Liver (tissue), 10 donors: ENCODE measurements around the gene DDHD1. TPM values are rescaled to one million over a fixed set of nuclear protein-coding genes. Genes with fewer than 3 reads are reported as not detected.

Experiments used
- DNase-seq: peaks from one replicate; pipeline ENCODE4 v3.0.0-alpha.2; 2017; ENCODE audit warnings: low spot score
- H3K27ac ChIP-seq, 2 donors: one replicate each; pipeline ENCODE4 v1.7.0; 2013; ENCODE audit warnings: inconsistent platforms in 2 of 2, low read length in 2 of 2, control low read depth in 1 of 2, low read depth in 1 of 2, mild to moderate bottlenecking in 1 of 2
- H3K27me3 ChIP-seq, 4 donors: one replicate each; pipeline versions ENCODE4 v1.6.1 to v1.7.0; 2013; ENCODE audit warnings: low read length in 3 of 4, inconsistent platforms in 1 of 4, mild to moderate bottlenecking in 1 of 4, moderate library complexity in 1 of 4; ENCODE audit not compliant: control insufficient read depth in 4 of 4, insufficient read depth in 4 of 4
- H3K36me3 ChIP-seq, 4 donors: one replicate each; pipeline versions ENCODE4 v1.6.1 to v1.7.0; 2013; ENCODE audit warnings: low read length in 3 of 4, mild to moderate bottlenecking in 3 of 4, low read depth in 1 of 4, moderate library complexity in 1 of 4; ENCODE audit not compliant: control insufficient read depth in 4 of 4, insufficient read depth in 3 of 4
- H3K4me1 ChIP-seq, 4 donors: one replicate each; pipeline versions ENCODE4 v1.6.1 to v1.7.0; 2013; ENCODE audit warnings: low read length in 3 of 4, mild to moderate bottlenecking in 3 of 4, moderate library complexity in 1 of 4; ENCODE audit not compliant: control insufficient read depth in 4 of 4, insufficient read depth in 4 of 4
- H3K4me3 ChIP-seq, 3 donors: one replicate each; pipeline versions ENCODE4 v1.6.1 to v1.7.0; 2013; ENCODE audit warnings: low read length in 3 of 3, control low read depth in 1 of 3, low read depth in 1 of 3, mild to moderate bottlenecking in 1 of 3
- H3K9ac ChIP-seq, 2 donors: one replicate each; pipeline ENCODE4 v1.7.0; 2013; ENCODE audit warnings: low read length in 2 of 2, mild to moderate bottlenecking in 2 of 2, moderate library complexity in 2 of 2, control low read depth in 1 of 2, low read depth in 1 of 2
- H3K9me3 ChIP-seq, 4 donors: one replicate each; pipeline versions ENCODE4 v1.6.1 to v1.7.0; 2013; ENCODE audit warnings: low read length in 3 of 4; ENCODE audit not compliant: control insufficient read depth in 4 of 4
- FOXA1 ChIP-seq: IDR thresholded peaks from 2 replicates; pipeline ENCODE4 v1.6.1; 2016; ENCODE audit warnings: antibody characterized with exemption
- FOXA2 ChIP-seq: IDR thresholded peaks from 2 replicates; pipeline ENCODE4 v1.6.1; 2016; ENCODE audit warnings: antibody characterized with exemption
- GABPA ChIP-seq, 2 donors: IDR thresholded peaks in 1 of 2; conservative IDR thresholded peaks in 1 of 2; 2 replicates each; pipeline ENCODE4 v1.6.1; 2016; ENCODE audit warnings: antibody characterized with exemption in 2 of 2, mild to moderate bottlenecking in 1 of 2, moderate library complexity in 1 of 2
- HNF4A ChIP-seq, 2 donors: conservative IDR thresholded peaks; 2 replicates each; pipeline ENCODE4 v1.6.1; 2016; ENCODE audit warnings: antibody characterized with exemption in 2 of 2, mild to moderate bottlenecking in 2 of 2
- NR2F2 ChIP-seq: IDR thresholded peaks from 2 replicates; pipeline ENCODE4 v1.6.1; 2016; ENCODE audit warnings: antibody characterized with exemption
- RAD21 ChIP-seq, 2 donors: IDR thresholded peaks; 2 replicates each; pipeline ENCODE4 v1.6.1; 2016; ENCODE audit warnings: antibody characterized with exemption in 2 of 2, mild to moderate bottlenecking in 2 of 2
- RXRA ChIP-seq, 2 donors: IDR thresholded peaks; 2 replicates each; pipeline ENCODE4 v1.6.1; 2017 to 2018; ENCODE audit warnings: antibody characterized with exemption in 2 of 2, mild to moderate bottlenecking in 1 of 2
- SP1 ChIP-seq: IDR thresholded peaks from 2 replicates; pipeline ENCODE4 v1.6.1; 2018; ENCODE audit warnings: antibody characterized with exemption, mild to moderate bottlenecking
- TAF1 ChIP-seq: conservative IDR thresholded peaks from 2 replicates; pipeline ENCODE4 v1.6.1; 2016; ENCODE audit warnings: antibody characterized with exemption, mild to moderate bottlenecking
- YY1 ChIP-seq: IDR thresholded peaks from 2 replicates; pipeline ENCODE4 v1.6.1; 2016; ENCODE audit warnings: antibody characterized with exemption, mild to moderate bottlenecking
- WGBS: extraction: QIAGEN DNeasy Blood & Tissue Kit; methylation state at CpG from one replicate; pipeline ENCODE4 v1.1.7; 2013; 5-methylcytosine and 5-hydroxymethylcytosine counted together
- polyA plus RNA-seq, 2 donors: library from polyadenylated mRNA; stranded (reverse) in 1 of 2; unstranded in 1 of 2; fragments of 200-250 nt in 1 of 2; fragments of >200 nt in 1 of 2; fragmentation: Nextera tagmentation in 1 of 2; extraction: Ambion mirVana in 1 of 2; gene quantifications; one replicate each; pipeline versions ENCODE4 v1.2.1 to v1.2.3, GENCODE V29; 2013 to 2015
- small RNA-seq: library from RNA; depleted of rRNA; stranded (forward); fragments of <200 nt; gene quantifications from one replicate; pipeline ENCODE3, GENCODE V24; 2014
- total RNA-seq, 2 donors: library from RNA; depleted of rRNA; stranded (reverse); fragments of >200 nt; gene quantifications; one replicate each; pipeline ENCODE4 v1.2.3, GENCODE V29; 2014
- TF ChIP-seq, protein P1 (sequence below): IDR thresholded peaks from 2 replicates; pipeline ENCODE4 v1.6.1; 2016; ENCODE audit warnings: antibody characterized with exemption
- TF ChIP-seq, protein P2 (sequence below): fragments of 150-350 bp; IDR thresholded peaks from 2 replicates; pipeline ENCODE4 v1.5.1; 2017; ENCODE audit warnings: improper control_type of control experiment, low read depth, low read length; ENCODE audit not compliant: missing input control
- TF ChIP-seq, protein P3 (sequence below): IDR thresholded peaks from 2 replicates; pipeline ENCODE4 v1.6.1; 2016; ENCODE audit warnings: antibody characterized with exemption
- TF ChIP-seq, protein P4 (sequence below): IDR thresholded peaks from 2 replicates; pipeline ENCODE4 v1.6.1; 2016; ENCODE audit warnings: antibody characterized with exemption
- donor health status: healthy.
- donor health status: healthy.
- donor health status: healthy.
- donor health status: healthy.
- donor health status: healthy.

The DDHD1 gene
- total and polyA plus RNA-seq, 4 donors: 1.3 to 14.3 (median 5.2) TPM

DNA sequence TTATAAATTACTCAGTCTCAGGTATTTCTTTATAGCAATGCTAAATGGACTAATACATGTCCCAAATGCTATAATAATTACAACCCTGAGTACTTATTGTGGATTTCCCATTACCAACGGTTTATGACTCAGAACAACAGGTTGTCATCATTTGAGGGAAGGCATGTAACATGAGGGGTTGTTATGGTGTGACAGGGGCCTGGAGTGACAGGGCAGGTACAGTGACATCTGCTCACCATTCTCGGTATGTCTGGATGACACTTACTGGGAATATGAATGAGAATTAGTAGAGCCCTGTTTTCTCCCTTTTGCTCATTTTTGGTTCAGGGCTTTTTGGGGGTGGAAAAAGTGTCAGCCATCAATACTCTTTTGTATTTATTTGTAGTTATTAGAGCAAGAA lies 166.1 kb downstream of the DDHD1 start:
- DNase-seq: no peak
- TF ChIP-seq YY1 (no peak), RXRA (IDR thresholded peaks at IDR 0.05) (no peak), NR2F2 (no peak), GABPA (IDR thresholded peaks at IDR 0.05 in 1 of 2, conservative IDR thresholded peaks at IDR 0.05 in 1 of 2) (no peak), RAD21 (IDR thresholded peaks at IDR 0.05) (no peak), FOXA2 (no peak), TAF1 (no peak), FOXA1 (no peak), SP1 (no peak), HNF4A (conservative IDR thresholded peaks at IDR 0.05) (no peak)
- TF ChIP-seq, protein P1, sequence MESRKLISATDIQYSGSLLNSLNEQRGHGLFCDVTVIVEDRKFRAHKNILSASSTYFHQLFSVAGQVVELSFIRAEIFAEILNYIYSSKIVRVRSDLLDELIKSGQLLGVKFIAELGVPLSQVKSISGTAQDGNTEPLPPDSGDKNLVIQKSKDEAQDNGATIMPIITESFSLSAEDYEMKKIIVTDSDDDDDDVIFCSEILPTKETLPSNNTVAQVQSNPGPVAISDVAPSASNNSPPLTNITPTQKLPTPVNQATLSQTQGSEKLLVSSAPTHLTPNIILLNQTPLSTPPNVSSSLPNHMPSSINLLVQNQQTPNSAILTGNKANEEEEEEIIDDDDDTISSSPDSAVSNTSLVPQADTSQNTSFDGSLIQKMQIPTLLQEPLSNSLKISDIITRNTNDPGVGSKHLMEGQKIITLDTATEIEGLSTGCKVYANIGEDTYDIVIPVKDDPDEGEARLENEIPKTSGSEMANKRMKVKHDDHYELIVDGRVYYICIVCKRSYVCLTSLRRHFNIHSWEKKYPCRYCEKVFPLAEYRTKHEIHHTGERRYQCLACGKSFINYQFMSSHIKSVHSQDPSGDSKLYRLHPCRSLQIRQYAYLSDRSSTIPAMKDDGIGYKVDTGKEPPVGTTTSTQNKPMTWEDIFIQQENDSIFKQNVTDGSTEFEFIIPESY: no peak
- TF ChIP-seq, protein P2, sequence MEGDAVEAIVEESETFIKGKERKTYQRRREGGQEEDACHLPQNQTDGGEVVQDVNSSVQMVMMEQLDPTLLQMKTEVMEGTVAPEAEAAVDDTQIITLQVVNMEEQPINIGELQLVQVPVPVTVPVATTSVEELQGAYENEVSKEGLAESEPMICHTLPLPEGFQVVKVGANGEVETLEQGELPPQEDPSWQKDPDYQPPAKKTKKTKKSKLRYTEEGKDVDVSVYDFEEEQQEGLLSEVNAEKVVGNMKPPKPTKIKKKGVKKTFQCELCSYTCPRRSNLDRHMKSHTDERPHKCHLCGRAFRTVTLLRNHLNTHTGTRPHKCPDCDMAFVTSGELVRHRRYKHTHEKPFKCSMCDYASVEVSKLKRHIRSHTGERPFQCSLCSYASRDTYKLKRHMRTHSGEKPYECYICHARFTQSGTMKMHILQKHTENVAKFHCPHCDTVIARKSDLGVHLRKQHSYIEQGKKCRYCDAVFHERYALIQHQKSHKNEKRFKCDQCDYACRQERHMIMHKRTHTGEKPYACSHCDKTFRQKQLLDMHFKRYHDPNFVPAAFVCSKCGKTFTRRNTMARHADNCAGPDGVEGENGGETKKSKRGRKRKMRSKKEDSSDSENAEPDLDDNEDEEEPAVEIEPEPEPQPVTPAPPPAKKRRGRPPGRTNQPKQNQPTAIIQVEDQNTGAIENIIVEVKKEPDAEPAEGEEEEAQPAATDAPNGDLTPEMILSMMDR: no peak
- TF ChIP-seq, protein P3, sequence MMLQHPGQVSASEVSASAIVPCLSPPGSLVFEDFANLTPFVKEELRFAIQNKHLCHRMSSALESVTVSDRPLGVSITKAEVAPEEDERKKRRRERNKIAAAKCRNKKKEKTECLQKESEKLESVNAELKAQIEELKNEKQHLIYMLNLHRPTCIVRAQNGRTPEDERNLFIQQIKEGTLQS: no peak
- TF ChIP-seq, protein P4, sequence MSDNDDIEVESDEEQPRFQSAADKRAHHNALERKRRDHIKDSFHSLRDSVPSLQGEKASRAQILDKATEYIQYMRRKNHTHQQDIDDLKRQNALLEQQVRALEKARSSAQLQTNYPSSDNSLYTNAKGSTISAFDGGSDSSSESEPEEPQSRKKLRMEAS: no peak
- H3K27me3 ChIP-seq: no peaks in the 10 kb centered on the region
- H3K9ac ChIP-seq: no peak overlapping the region
- WGBS: 68% methylated on average over 2 of the region's 2 CpGs
- no peaks in the 10 kb centered on the region for H3K4me1 ChIP-seq
- no peak overlapping the region for H3K27ac ChIP-seq
- no peaks in the 10 kb centered on the region for H3K36me3 ChIP-seq
- H3K4me3 ChIP-seq: no peak overlapping the region
- H3K9me3 ChIP-seq: no peaks in the 10 kb centered on the region

Small RNA genes lying within 50 kb of the gene (small RNA-seq; reads per million reads assigned to genes)
- gene AL352979.1: not detected

Other genes with a start within 250 kb of the DDHD1 start
- 10 to 100 TPM; 34.8 to 51.3 TPM for gene FERMT2, start 202.3 kb downstream of the DDHD1 start, total RNA-seq
- gene FERMT2, start 202.3 kb downstream of the DDHD1 start, polyA plus RNA-seq: 10 to 100 TPM; 23.9 to 45.9 TPM